Smooth muscle cell (in vitro differentiated cells): ENCODE results near the gene KHK. TPM values are rescaled to one million over a fixed set of nuclear protein-coding genes. Genes with fewer than 3 reads are reported as not detected.

ENCODE experiments used
- DNase-seq: peaks from one replicate; lab custom pipeline; 2025; ENCODE audit not compliant: unreplicated experiment; lab: John Stamatoyannopoulos, UW
- H2AFZ ChIP-seq: fragments of 200-600 bp; sonication (generic); 2 replicates; pipeline ENCODE4 v1.6.0; 2016; ENCODE audit warnings: antibody characterized with exemption, low read depth, mild to moderate bottlenecking
- H3F3A ChIP-seq: fragments of 200-600 bp; sonication (generic); 2 replicates; pipeline ENCODE4 v1.6.0; 2017; ENCODE audit warnings: antibody characterized with exemption, low read depth
- H3K27ac ChIP-seq: fragments of 200-600 bp; sonication (generic); 2 replicates; pipeline ENCODE4 v1.5.1; 2016; ENCODE audit warnings: low read depth, mild to moderate bottlenecking
- H3K27me3 ChIP-seq: fragments of 200-600 bp; sonication (generic); 2 replicates; pipeline ENCODE4 v1.6.1; 2016; ENCODE audit warnings: low read depth, mild to moderate bottlenecking
- H3K36me3 ChIP-seq: fragments of 200-600 bp; sonication (generic); 2 replicates; pipeline ENCODE4 v1.5.1; 2016; ENCODE audit warnings: low read depth
- H3K4me1 ChIP-seq: fragments of 200-600 bp; sonication (generic); 2 replicates; pipeline ENCODE4 v1.5.1; 2016; ENCODE audit warnings: low read depth
- H3K4me2 ChIP-seq: fragments of 200-600 bp; sonication (generic); 2 replicates; pipeline ENCODE4 v1.6.0; 2016; ENCODE audit warnings: mild to moderate bottlenecking
- H3K4me3 ChIP-seq: fragments of 200-600 bp; sonication (generic); 2 replicates; pipeline ENCODE4 v1.5.1; 2016; ENCODE audit warnings: mild to moderate bottlenecking
- H3K79me2 ChIP-seq: fragments of 200-600 bp; sonication (generic); 2 replicates; pipeline ENCODE4 v1.6.0; 2016; ENCODE audit warnings: low read depth, mild to moderate bottlenecking
- H3K9ac ChIP-seq: fragments of 200-600 bp; sonication (generic); 2 replicates; pipeline ENCODE4 v1.6.0; 2016; ENCODE audit warnings: low read depth
- H3K9me3 ChIP-seq: fragments of 200-600 bp; sonication (generic); replicated peaks from 2 replicates; pipeline ENCODE4 v1.5.1; 2016; ENCODE audit warnings: low read depth
- H4K20me1 ChIP-seq: fragments of 200-600 bp; sonication (generic); 2 replicates; pipeline ENCODE4 v1.6.0; 2016; ENCODE audit warnings: low read depth
- WGBS: methylation state at CpG from one replicate; pipeline ENCODE4 v1.1.7; 2016; ENCODE audit warnings: low lambda C conversion rate; 5-methylcytosine and 5-hydroxymethylcytosine counted together
- polyA plus RNA-seq: library from polyadenylated mRNA; unstranded; fragments of >200 nt; fragmentation: Nextera tagmentation; extraction: Ambion mirVana; gene quantifications from 2 replicates; pipeline ENCODE4 v1.2.1, GENCODE V29; 2016
- total RNA-seq: library from RNA; depleted of rRNA; stranded (reverse); fragments of >200 nt; gene quantifications from 2 replicates; pipeline ENCODE4 v1.2.3, GENCODE V29; 2014
- TF ChIP-seq, protein P1 (sequence below): fragments of 200-600 bp; sonication (generic); IDR thresholded peaks from 2 replicates; pipeline ENCODE4 v1.5.1; 2017; ENCODE audit warnings: borderline replicate concordance, mild to moderate bottlenecking, antibody characterized with exemption; ENCODE audit not compliant: insufficient read depth, poor library complexity, severe bottlenecking

The KHK gene
- total and polyA plus RNA-seq, 2 experiments from 2014 or later: 0.27 to 1.6 TPM

DNA sequence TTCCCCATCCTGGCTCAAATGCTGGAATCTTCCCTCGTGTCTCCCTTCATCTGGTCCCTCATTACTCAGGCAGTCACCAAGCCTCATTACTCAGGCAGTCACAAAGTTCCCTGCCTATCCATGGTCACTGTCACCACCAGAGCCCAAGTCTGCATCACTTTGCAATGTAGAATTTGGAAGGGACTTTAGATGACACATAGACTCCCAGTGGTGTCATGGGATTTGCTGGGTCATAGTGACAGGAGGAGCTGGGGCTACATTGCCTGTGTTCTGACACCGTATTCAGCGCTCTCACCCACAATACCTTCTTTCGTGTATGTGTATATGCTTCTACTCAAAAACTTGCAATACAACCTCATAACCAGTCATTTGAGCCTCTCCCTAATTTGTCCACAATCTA lies 10.2 kb upstream of the KHK start:
- Histone ChIP-seq H3F3A (peaks cover 34% of the 10 kb centered on the region), H3K4me1 (peaks cover 22% of the 10 kb centered on the region)
- 72% methylated on average over 4 of the region's 4 CpGs for WGBS

GRCh38 chr2:27077231-27077630 lies 9.3 kb upstream of the KHK start:
- Histone ChIP-seq H3F3A (peaks cover 34% of the 10 kb centered on the region), H3K9me3 (no peaks in the 10 kb centered on the region), H3K27me3 (no peaks in the 10 kb centered on the region), H3K4me3 (no peak overlapping the region), H3K36me3 (no peaks in the 10 kb centered on the region), H2AFZ (no peak overlapping the region), H3K27ac (peak overlapping the region; percentile 89), H3K9ac (no peak overlapping the region), H3K4me1 (peaks cover 21% of the 10 kb centered on the region), H3K79me2 (peaks cover 23% of the 10 kb centered on the region), H3K4me2 (no peak overlapping the region), H4K20me1 (peaks cover 10% of the 10 kb centered on the region)
- DNase-seq: no peak
- TF ChIP-seq, protein P1, sequence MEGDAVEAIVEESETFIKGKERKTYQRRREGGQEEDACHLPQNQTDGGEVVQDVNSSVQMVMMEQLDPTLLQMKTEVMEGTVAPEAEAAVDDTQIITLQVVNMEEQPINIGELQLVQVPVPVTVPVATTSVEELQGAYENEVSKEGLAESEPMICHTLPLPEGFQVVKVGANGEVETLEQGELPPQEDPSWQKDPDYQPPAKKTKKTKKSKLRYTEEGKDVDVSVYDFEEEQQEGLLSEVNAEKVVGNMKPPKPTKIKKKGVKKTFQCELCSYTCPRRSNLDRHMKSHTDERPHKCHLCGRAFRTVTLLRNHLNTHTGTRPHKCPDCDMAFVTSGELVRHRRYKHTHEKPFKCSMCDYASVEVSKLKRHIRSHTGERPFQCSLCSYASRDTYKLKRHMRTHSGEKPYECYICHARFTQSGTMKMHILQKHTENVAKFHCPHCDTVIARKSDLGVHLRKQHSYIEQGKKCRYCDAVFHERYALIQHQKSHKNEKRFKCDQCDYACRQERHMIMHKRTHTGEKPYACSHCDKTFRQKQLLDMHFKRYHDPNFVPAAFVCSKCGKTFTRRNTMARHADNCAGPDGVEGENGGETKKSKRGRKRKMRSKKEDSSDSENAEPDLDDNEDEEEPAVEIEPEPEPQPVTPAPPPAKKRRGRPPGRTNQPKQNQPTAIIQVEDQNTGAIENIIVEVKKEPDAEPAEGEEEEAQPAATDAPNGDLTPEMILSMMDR: no peak
- WGBS: 96% methylated on average over 7 of the region's 7 CpGs

More for the DNA sequence above, 10.2 kb upstream of the KHK start:
- no peak overlapping the region for H2AFZ ChIP-seq
- H3K4me3 ChIP-seq: no peak overlapping the region
- DNase-seq: no peak
- H4K20me1 ChIP-seq: peaks cover under 1% of the 10 kb centered on the region
- H3K27me3 ChIP-seq: no peaks in the 10 kb centered on the region
- H3K36me3 ChIP-seq: no peaks in the 10 kb centered on the region
- TF ChIP-seq, protein P1: no peak
- H3K27ac ChIP-seq: peak overlapping the region; percentile 79
- peaks cover 24% of the 10 kb centered on the region for H3K79me2 ChIP-seq
- H3K9me3 ChIP-seq: no peaks in the 10 kb centered on the region
- no peak overlapping the region for H3K4me2 ChIP-seq
- no peak overlapping the region for H3K9ac ChIP-seq

GRCh38 chr2:27078267-27079194 lies 8.0 kb upstream of the KHK start, which contains the start of gene EMILIN1:
Gene EMILIN1, plus strand, starts transcription at chr2:27078615. Its CDS starts 451 bp downstream, at chr2:27079066.
- Histone ChIP-seq H3K36me3 (no peaks in the 10 kb centered on the region), H3K27me3 (no peaks in the 10 kb centered on the region), H3K4me2 (peak within 1 kb of the TSS; percentile 93), H3K4me3 (peak within 1 kb of the TSS; percentile 59), H3K79me2 (peaks cover 23% of the 10 kb centered on the region), H3K9me3 (no peaks in the 10 kb centered on the region), H3K9ac (peak within 1 kb of the TSS; percentile 66), H4K20me1 (peaks cover 23% of the 10 kb centered on the region), H3K27ac (peak within 1 kb of the TSS; percentile 89), H3K4me1 (peaks cover 12% of the 10 kb centered on the region), H3F3A (peaks cover 29% of the 10 kb centered on the region), H2AFZ (no peak within 1 kb of the TSS)
- WGBS: 42% methylated on average over 34 of the region's 41 CpGs
- TF ChIP-seq, protein P1: no peak
- DNase-seq: peak; percentile 60
